ENCODE results near the gene RHBDL3.
A peak's percentile ranks its signal among the peaks of the same experiment; 100 is the strongest.
"Not testable (repeated sequence)": the region's sequence is repeated elsewhere in the genome, so short reads cannot be mapped to it uniquely, and the experiment has no call there.

Gene RHBDL3

DNA sequence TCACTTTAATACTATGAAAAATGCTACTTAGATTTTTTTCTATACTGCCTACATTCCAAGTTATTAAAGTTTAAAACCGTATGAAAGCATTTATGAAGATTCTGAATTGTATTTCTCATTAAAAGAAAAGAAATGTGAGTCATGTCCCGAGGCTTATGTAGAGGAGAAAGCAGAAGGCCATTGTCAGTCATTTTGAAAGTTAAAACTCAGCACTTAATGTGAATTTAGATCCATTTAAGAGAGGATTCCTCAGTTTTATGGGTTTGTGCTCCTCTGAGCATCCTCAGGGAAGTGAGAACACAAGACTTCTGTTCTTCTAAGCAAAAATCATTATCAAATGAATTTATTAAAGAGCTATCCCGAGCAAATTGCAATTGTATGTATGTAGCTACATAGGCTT lies 64.5 kb downstream of the RHBDL3 start:
- no peak for DNase-seq

DNA sequence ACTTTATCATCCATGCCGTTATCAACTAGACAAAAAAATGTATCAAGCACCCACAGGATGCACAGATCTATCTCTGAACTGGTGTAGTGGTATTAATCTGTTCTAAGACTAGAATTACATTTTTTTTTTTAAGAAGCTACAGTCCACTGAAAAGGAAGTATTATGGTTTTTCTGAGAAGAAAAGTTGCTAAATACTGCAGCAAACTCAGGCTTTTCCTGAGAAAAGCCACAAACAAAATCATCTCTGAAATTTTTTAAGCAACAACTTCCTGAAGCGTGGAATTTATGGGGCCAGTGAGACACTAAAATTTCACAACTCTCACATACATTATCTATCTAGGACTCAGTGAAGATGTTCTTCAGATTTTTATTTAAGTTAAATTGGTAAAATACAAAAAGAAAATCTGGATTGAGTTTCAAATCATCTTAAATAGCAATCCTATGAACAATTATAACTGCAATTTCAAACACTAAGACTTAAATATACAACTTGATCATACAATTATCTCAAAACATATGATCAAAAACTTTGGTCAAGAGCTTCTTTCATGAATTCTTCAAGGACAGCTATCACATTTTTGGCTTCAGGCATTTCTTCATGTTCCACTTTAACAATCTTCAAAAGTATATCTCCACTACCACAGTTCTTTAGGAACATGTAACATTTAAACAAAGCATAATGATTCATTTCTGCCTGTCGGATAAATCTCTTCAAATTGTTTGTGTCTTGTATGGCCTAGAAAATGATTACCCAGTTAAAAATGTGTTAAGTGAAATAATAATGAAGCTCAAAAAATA lies 65.8 kb downstream of the RHBDL3 start:
- DNase-seq: no peak

DNA sequence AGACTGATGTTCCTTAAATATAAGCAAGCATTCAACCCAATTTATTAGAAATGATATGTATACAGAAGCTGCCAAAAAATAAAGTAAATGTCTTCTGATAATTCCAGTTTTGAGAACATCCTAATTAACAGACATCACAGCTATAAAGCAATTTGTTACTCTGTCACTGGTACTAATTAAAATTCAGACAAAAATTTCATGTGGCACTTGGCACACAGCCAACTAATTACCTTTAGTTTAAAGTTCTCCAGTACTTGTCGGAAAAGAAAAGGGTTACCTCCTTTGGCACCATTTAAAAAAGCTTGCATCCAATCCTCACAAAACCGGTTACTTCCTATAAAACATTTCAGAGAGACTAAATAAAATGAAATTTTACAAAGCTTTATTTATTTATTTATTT lies 67.6 kb downstream of the RHBDL3 start:
- DNase-seq: no peak

GRCh38 chr17:32335046-32335445 lies 69.4 kb downstream of the RHBDL3 start:
- DNase-seq: no peak

DNA sequence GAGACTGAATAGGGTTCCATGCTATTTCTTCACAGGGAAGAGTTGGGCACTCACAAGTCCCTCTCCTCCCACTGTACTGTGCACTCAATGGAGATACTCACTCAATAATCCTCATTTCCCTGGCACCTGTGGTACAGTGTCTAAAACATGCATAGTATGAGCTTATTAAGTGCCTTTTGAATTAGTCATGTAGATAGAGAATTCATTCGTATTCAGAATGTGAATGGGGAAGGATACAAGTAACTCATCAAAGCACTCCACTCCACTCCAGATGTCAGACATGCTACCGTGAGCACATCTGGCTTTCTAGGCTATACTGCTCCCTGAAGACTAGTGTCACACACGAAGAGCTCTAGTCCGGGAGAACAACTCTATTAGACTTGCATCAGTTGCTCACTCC lies 70.1 kb downstream of the RHBDL3 start:
- no peak for DNase-seq

DNA sequence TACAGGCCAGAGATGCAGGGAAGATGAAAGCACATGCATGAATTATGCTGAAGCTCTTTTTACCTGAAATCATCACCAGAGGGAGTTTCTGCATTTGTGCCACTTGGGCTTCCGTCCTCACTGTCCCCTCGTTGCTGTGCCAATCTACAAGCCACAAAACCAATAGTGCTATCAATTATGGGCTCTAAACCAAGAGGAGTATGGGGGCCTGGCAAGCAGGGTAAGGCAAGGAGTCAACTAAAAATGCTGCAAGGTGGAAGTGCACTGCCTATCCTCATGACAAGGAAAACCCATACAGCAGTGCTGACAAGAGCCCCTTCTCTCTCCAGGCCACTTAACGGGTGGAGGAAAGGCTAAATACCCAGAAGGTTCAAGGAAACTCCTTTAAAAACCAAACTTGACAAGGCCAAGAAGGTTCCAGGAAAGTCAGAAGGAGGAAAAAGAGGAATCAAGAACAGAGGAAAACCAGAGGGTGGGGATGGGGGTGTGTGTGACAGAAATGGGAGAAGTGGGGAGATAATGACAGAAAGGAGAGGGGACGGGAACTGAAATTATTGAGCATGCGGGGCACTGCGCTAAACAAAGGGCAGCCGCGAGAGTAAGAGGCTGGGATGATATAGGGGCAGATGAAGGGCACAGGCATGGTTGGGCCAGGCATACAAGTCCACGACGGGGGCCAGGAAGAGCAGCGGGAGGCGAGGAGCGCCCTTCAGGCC lies 75.7 kb downstream of the RHBDL3 start:
- no peak for DNase-seq

GRCh38 chr17:32341857-32342602 lies 76.4 kb downstream of the RHBDL3 start, which contains the start of gene C17orf75:
C17orf75 (minus strand) TSS chr17:32342173; CDS start chr17:32342139, 34 bp downstream.
- DNase-seq: peak; percentile 4

DNA sequence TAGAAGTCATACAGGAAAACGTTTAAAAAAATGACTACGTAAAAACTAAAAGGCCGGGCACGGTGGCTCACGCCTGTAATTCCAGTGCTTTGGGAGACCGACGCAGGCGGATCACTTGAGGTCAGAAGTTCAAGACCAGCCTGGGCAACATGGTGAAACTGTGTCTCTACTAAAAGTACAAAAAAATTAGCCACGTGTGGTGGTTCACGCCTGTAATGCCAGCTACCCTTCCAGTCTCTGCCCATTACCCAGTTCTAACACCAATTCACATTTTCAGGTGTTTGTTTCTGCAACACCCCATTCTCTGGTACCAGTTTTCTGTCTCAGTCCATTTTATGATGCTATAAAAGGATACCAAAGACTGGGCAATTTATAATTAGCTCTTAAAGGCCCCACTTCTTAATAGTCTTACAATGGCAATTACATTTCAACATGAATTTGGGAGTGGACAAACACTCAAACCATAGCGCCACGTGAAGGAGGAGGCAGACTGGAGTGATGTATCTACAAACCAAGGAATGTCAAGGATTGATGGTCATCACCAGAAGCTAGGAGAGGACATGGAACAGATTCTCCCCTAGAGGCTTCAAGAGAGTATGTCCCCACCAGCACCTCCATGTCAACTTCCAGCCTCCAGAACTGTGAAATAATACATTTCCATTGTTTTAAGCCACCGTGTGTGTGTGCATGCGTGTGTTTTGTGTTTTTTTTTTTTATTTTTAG lies 77.1 kb downstream of the RHBDL3 start:
- DNase-seq: no peak

- DNase-seq: no peak
Observed at GRCh38 chr17:32345951-32346600, 80.4 kb downstream of the RHBDL3 start.

- DNase-seq: no peak
Observed at GRCh38 chr17:32348483-32348800, 82.8 kb downstream of the RHBDL3 start.

- no peak for DNase-seq
Observed at GRCh38 chr17:32349503-32349853, 83.8 kb downstream of the RHBDL3 start.

DNA sequence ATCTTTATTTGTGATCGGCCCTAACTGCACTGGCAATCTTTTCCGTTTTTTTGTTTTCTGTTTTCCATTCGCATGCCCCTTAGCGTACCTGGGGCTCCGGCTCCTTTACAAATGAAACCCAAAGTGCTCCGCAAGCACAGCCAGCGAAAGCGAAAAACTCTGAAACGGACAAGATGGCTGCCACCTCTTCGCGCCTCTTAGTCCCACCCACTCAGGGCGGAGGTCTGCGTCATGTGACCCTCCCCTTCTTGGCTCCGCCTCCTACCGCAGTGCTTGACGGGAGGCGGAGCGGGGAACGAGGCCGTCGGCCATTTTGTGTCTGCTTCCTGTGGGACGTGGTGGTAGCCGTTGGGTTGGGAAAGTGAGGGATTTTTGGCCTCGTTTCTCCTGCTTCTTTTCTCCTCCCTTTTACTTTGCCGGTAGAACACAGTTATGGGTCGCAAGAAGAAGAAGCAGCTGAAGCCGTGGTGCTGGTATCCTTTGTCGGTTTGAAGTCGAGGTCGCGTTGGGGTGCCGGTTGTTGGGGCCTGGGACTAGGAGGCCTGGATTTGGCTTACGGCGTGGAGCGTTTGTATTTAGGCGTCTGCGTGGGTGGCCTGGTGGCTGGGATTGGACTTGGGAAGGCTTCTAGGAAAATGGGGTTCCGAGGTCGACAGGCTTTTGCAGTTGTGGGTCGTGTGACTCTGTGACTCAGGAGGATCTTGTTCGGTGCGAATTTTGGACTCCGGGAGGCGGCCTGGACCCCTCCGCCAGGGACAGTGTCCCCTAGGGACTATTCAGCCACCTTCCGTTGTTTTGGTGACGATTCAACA lies 84.4 kb downstream of the RHBDL3 start, which contains the start of gene ZNF207:
Gene ZNF207 (plus strand): TSS at position 304 of the 812 bp plus-strand sequence. CDS start 129 bp downstream, at position 433.
- peak; percentile 91 for DNase-seq

- DNase-seq: peak; percentile 39
Observed at GRCh38 chr17:32350666-32351418, 85.2 kb downstream of the RHBDL3 start.

DNA sequence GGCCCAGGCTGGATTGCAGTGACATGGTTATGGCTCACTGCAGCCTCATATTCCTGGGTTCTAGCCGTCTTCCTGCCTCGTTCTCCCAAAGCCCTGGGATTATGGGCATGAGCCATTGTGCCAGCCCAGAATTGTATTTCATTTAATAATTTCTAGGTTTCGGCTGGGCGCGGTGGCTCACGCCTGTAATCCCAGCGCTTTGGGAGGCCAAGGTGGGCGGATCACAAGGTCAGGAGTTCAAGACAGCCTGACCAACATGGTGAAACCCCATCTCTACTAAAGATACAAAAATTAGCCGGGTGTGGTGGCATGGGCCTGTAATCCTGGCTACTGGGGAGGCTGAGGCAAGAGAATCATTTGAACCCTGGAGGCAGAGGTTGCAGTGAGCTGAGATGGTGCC lies 87.1 kb downstream of the RHBDL3 start:
- DNase-seq: not testable (repeated sequence)

- DNase-seq: no peak
Observed at GRCh38 chr17:32355649-32356377, 90.2 kb downstream of the RHBDL3 start.

DNA sequence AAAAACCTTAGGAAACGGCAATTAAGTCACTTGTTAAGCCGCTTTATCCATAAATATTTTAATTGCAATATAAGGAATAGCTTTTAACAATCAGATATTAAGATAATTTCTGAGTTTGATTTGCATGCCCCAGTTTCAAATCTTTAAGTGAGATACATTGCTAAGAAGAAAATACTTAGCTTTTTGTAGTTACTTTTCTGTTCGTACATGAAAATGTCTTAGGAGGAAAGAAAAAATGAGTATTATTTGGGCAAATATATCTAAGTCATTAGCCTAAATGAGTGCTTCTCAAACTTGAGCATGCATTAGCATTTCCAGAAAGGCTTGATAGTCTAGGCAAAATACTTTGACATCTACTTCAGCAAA lies 90.7 kb downstream of the RHBDL3 start:
- no peak for DNase-seq

DNA sequence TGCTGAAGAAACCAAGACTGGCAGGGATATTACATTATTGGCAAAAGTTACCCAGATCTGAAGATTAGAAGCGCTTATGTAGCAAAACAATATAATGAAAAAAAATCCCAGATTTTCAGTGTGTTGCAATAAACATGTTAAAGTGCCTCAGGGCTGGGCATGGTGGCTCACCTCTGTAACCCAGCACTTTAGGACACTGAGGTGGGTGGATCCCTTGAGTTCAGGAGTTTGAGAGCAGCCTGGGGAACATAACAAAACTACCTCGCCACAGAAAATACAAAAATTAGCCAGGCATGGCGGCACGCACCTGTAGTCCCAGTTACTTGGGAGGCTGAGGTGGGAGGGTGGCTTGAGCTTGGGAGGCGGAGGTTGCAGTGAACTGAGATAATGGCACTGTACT lies 91.1 kb downstream of the RHBDL3 start:
- no peak for DNase-seq

- DNase-seq: no peak
Observed at GRCh38 chr17:32357615-32358014, 92.0 kb downstream of the RHBDL3 start.

- DNase-seq: no peak
Observed at GRCh38 chr17:32361270-32361669, 95.6 kb downstream of the RHBDL3 start.

DNA sequence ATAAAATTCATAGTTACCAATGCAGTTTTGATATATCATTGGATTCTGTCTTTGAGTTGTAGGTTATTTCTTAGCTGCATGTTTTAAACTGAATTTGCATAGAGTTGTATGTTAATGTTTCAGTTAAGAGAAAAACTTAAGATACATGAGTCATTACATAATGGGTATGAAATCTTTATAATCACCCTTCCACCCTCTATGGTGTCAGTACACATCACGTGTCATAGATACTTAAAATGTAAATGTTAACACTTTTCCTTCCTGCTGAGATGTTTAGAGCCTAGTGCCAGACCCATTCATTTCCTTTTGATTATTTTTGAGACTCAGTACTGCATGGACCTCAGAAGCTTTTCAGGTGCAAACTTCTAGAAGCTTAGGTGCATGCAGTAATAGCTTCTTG lies 104.8 kb downstream of the RHBDL3 start:
- no peak for DNase-seq
